Mononuclear cell (primary cell): ENCODE measurements around the gene HSF2BP. TPM values are rescaled to one million over a fixed set of nuclear protein-coding genes. Genes with fewer than 3 reads are reported as not detected.
"Not testable (repeated sequence)": the region's sequence is repeated elsewhere in the genome, so short reads cannot be mapped to it uniquely, and the experiment has no call there.

Experiments
- H3K27me3 ChIP-seq: 2 replicates; pipeline ENCODE4 v1.6.0; 2011; ENCODE audit warnings: low read length, control low read depth; ENCODE audit not compliant: insufficient read depth
- H3K4me1 ChIP-seq: 2 replicates; pipeline ENCODE4 v1.5.1; 2011; ENCODE audit warnings: mild to moderate bottlenecking, low read length, control low read depth; ENCODE audit not compliant: insufficient read depth
- H3K4me3 ChIP-seq: 2 replicates; pipeline ENCODE4 v1.5.1; 2011; ENCODE audit warnings: mild to moderate bottlenecking, low read length, moderate library complexity
- H3K9me3 ChIP-seq: 2 replicates; pipeline ENCODE4 v1.5.1; 2011; ENCODE audit warnings: low read depth, mild to moderate bottlenecking, control low read depth, low read length
- total RNA-seq: library from RNA; depleted of rRNA; stranded (reverse); fragments of >200 nt; gene quantifications from one replicate; pipeline ENCODE4 v1.2.3, GENCODE V29; 2012

HSF2BP gene
- total RNA-seq: 0.42 TPM

DNA sequence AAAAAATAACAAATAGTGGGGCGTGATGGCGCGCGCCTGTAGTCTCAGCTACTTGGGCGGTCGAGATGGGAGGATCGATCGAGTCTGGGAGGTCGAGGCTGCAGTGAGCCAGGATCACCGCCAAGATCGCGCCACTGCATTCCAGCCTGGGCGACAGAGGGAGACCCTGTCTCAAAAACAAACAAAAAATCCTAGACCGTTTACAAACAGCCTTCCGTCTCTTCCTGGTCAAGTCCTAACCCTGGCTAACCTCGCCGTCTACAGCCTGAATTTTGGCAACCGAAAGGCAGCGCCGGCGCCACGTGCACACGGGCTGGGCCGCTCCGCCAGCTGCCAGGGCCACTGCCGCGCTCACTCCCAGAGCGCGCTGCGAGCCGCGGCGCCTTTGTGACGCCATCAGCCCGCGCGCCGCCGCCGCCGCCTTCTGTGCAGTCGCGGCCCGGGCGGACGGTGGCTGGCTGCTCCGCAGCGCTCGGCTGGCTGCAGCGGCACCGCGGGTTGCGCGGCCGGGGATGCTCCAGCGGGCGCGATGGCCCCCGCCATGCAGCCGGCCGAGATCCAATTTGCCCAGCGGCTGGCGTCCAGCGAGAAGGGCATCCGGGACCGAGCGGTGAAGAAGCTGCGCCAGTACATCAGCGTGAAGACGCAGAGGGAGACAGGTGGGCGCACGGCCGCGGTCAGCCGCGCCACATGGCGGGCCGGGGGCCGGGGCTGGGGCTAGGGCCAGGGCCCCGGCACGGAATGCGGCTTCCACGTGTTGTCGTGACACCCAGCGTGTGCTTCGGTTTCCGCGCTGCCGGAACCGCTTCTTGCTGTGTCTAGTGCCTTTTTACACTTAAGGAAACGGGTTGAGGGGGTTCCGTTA lies at the start of gene HSF2BP, which contains the start of gene RRP1B:
HSF2BP (minus strand) TSS at position 353 of the 865 bp plus-strand sequence. CDS start 1,392 bp downstream, outside the sequence.
RRP1B (plus strand) TSS at position 425 of the 865 bp plus-strand sequence; CDS start at position 530, 105 bp downstream.
- H3K4me1 ChIP-seq: peaks cover 46% of the 10 kb centered on the region

DNA sequence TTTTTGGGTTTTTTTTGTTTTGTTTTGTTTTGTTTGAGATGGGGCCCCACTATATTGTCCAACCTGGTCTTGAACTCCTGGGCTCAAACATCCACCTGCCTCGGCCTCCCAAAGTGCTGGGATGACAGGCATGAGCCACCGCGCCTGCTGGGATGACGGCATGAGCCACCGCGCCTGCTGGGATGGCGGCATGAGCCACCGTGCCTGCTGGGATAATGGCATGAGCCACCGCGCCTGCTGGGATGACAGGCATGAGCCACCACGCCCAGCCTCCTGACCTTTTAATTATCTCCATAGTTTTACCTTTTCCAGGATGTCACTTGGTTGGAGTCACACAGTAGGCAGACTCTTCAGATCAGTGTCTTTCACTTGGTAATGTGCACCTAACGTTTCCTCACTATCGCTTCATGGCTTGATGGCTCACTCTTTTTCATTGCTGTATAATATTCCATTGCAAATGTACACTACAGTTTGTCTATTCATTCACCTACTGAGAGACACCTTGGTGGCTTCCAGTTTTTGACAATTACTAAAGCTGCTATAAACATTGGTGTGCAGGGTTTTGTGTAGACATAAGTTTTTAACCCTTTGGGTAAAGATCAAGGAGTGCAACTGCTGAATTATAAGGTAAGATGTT lies 49.6 kb upstream of the HSF2BP start:
- no peaks in the 10 kb centered on the region for H3K9me3 ChIP-seq
- peaks cover 6% of the 10 kb centered on the region for H3K4me1 ChIP-seq
- no peaks in the 10 kb centered on the region for H3K27me3 ChIP-seq
- H3K4me3 ChIP-seq: no peak overlapping the region

More for the DNA sequence above, at the start of gene HSF2BP, which contains the start of gene RRP1B:
- no peaks in the 10 kb centered on the region for H3K9me3 ChIP-seq
- no peaks in the 10 kb centered on the region for H3K27me3 ChIP-seq
- H3K4me3 ChIP-seq: peak within 1 kb of the TSS; percentile 79

DNA sequence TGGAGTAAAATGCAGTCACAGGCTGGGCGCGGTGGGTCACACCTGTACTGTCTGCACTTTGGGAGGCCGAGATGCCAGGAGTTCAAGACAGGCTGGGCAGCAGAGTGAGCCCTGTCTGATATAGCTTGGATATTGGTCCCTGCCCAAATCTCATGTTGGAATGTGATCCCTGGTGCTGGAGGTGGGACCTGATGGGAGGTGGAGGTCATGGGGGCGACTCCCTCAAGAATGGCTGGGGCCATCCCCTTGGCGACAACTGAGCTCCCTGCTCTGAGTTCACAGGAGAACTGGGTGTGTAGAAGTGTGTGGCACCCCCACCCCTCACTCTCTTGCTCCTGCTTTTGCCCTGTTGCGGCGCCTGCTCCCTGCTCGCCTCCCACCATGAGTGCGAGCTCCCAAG lies 48.2 kb upstream of the HSF2BP start:
- peaks cover 15% of the 10 kb centered on the region for H3K4me1 ChIP-seq

DNA sequence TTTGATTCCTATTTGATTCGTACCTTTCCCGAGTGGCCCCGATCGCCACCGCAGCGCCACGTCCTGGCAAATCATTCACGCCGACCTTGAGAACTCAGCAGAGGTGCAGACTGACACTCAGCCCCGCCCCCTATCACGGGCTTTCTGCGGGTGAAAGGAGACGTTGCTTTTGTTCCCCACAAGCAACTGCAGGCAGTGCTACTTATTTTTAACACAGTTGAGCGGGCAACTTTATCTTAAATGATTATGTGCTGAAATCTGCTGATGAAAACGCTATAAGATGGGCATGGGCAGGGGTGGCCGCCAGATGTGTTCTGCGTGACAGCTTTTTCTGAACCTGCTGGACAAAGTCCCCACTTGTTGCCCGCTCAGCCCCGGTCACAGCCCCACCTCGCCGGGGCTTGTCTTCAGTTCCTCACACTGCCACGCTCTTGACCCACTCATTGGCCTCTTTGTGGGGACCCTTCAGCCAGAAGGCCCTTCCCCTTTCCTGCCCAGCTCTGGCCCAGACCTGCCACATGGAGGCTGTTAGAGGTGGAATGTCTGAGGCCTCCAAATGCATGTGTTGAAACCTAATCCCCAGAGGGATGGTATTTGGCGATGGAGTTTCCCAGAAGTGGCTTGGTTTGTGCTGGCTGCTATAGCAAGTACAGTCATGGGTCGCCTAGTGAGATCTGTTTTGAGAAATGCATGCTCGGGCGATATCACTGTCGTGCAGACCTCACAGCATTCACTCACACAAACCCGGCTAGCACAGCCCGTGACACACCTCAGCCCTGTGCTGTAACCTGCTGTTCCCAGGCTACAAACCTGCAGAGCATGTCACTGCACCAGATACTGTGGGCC lies 44.0 kb upstream of the HSF2BP start:
- H3K9me3 ChIP-seq: no peaks in the 10 kb centered on the region
- H3K4me3 ChIP-seq: no peak overlapping the region
- H3K4me1 ChIP-seq: peaks cover 13% of the 10 kb centered on the region
- H3K27me3 ChIP-seq: no peaks in the 10 kb centered on the region

More for the DNA sequence above, 48.2 kb upstream of the HSF2BP start:
- H3K4me3 ChIP-seq: no peak overlapping the region
- H3K27me3 ChIP-seq: no peaks in the 10 kb centered on the region
- H3K9me3 ChIP-seq: no peaks in the 10 kb centered on the region

DNA sequence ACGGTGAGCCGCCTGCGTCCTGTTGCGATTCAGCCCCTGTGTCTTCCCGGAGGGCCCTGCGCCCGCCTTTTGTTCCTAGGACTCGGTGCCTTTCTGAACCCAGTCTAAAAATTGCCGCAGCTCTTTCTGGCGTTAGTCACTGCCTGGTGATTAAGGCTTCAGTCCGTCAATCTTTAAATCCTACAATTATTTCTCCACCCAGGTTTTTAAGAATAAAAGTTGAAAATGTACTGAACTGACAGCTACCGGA lies 43.4 kb upstream of the HSF2BP start:
- peaks cover 13% of the 10 kb centered on the region for H3K4me1 ChIP-seq
- H3K4me3 ChIP-seq: no peak overlapping the region
- no peaks in the 10 kb centered on the region for H3K9me3 ChIP-seq
- no peaks in the 10 kb centered on the region for H3K27me3 ChIP-seq

DNA sequence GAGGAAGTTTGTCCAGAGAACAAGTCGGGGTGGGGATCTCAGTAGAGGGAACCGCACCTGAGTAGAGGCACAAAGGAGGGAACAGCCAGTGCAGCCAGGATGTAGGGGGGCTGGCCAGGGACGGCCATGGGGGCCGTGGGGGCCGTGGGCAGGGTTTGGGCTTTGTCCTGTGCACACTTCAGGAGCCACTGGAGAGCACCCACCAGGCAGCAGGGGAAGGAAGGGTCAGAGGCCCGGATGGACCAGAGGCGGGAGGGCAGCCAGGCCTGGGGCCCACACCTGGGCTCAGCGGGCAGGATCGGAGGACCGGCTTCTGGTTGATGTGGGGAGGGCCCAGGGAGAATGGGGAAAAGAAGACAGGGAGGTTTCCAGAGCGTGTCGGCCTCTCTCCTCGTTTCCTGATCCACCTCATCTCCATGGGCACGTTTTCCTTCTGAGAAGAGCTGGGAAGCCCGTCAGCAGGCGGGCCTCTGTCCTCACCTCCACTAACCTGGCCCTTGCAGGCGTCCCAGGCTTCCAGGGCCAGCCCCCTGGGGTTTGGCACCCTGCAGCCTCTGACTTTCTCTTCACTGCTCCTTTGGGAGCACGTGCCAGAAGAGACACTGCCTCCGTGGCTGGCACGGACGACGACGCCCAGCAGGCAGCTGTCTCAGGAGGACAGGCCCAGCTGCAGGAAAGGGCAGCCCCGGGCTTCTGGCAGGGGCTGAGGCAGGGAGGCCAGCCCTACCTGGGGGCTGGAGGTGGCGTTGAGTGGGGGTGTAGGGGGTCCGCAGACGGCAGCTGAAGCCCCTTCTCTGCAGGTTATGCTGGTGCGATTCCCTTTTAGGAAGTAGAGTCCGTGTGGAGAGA lies 42.9 kb upstream of the HSF2BP start:
- Histone ChIP-seq H3K27me3 (no peaks in the 10 kb centered on the region), H3K9me3 (no peaks in the 10 kb centered on the region), H3K4me1 (peaks cover 13% of the 10 kb centered on the region), H3K4me3 (no peak overlapping the region)

DNA sequence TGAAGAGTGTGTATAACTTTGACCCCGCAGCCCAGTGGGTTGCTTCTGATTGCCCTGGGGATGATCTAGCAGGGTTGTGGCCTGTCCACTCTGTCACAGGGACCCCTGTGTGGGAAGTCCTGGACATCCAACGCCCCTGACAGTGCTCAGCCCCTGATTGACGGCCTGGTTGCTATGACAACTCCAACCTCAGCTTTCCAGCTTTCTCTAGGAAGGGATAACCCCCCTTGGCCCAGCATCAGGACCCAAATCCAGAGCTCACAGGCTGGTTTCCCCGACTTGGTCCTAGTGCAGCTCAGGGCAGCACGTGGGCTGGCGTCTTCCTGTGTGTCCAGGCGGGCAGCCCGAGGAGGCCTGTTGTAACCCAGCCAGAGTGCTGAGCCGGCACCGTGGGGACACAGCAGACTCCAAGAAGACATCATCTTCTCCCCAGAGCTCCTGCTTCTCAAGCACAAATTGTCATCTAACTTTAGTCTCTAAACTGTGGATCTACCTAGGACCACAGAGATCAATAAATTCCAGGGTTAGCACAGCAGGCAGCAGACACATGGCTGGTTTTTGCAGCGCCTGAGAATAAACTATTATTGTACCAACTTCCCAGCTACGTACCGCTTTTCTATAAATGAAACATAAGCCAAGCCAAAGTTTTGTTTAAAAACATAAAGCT lies 40.8 kb upstream of the HSF2BP start:
- Histone ChIP-seq H3K4me3 (no peak overlapping the region), H3K9me3 (no peaks in the 10 kb centered on the region)

DNA sequence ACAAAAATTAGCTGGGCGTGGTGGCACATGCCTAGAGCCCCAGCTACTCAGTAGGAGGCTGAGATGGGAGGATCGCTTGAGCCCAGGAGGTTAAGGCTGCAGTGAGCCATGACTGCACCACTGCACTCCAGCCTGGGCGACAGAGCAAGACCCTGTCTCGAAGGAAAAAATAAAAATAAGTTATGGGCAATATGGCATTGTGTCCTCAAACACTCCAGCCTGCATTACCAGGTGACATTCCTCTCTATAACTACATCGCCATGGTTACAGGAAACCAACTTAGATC lies 40.1 kb upstream of the HSF2BP start:
- H3K9me3 ChIP-seq: not testable (repeated sequence)

More for the DNA sequence above, 40.8 kb upstream of the HSF2BP start:
- Histone ChIP-seq H3K27me3 (no peaks in the 10 kb centered on the region), H3K4me1 (peaks cover 13% of the 10 kb centered on the region)

DNA sequence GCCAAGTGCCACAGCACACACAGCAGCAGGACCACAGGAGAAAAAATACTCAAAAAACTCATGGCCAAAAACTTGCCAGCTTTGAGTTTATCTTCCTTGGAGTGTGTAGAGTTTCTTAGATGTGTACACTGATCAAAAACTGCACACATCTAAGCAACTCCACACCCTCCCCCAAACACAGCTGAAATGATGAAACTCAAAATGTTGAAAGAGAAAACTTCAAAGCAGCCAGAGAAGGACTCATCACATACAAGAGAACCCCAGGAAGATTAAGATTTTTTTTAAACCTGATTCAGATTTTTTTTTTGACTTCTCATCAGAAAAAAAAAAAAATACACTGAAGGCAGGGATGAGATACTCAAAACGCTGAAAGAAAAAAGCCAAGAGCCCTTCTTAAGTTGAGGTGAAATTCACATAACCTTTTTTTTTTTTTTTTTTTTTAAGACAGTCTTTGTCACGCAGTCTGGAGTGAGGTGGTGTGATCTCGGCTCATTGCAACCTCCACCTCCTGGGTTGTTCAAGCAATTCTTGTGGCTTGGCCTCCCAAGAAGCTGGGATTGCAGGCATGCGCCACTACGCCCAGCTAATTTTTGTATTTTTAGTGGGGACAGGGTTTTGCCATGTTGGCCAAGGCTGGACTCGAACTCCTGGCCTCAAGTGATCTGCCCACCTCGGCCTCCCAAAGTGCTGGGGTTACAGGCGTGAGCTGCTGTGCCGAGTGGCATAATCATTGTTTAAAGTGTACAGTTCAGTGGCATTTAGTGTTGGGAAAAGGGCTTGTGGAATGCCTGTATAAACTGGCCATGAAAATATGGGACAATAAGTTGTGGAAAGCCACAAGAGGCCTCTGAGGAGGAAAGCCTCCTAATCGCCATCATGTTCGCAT lies 38.7 kb upstream of the HSF2BP start:
- no peaks in the 10 kb centered on the region for H3K9me3 ChIP-seq
- no peak overlapping the region for H3K4me3 ChIP-seq
- no peaks in the 10 kb centered on the region for H3K27me3 ChIP-seq
- peaks cover 9% of the 10 kb centered on the region for H3K4me1 ChIP-seq

More for the DNA sequence above, 40.1 kb upstream of the HSF2BP start:
- H3K27me3 ChIP-seq, H3K4me3 ChIP-seq: not testable (repeated sequence)
- peaks cover 13% of the 10 kb centered on the region for H3K4me1 ChIP-seq

DNA sequence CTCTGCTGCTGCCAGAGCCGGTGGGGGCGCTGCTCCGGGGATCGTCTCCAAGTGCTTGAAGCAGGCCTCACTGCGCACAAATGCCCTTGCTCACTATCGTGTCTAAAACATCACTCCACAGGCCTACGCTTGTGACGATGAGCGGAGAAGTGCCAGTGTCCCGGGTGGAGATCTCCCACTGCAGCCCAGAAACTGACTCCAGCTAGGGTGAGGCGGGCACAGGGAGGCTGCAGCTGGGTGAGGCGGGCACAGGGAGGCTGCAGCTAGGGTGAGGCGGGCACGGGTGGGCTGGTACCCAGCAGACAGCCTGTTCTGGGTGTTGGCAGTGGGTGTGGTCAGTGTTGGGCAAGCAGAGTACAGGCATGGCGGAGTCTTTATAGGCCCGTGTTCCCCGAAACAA lies 36.9 kb upstream of the HSF2BP start:
- no peak overlapping the region for H3K4me3 ChIP-seq
- H3K9me3 ChIP-seq: no peaks in the 10 kb centered on the region
- no peaks in the 10 kb centered on the region for H3K4me1 ChIP-seq
- H3K27me3 ChIP-seq: no peaks in the 10 kb centered on the region

DNA sequence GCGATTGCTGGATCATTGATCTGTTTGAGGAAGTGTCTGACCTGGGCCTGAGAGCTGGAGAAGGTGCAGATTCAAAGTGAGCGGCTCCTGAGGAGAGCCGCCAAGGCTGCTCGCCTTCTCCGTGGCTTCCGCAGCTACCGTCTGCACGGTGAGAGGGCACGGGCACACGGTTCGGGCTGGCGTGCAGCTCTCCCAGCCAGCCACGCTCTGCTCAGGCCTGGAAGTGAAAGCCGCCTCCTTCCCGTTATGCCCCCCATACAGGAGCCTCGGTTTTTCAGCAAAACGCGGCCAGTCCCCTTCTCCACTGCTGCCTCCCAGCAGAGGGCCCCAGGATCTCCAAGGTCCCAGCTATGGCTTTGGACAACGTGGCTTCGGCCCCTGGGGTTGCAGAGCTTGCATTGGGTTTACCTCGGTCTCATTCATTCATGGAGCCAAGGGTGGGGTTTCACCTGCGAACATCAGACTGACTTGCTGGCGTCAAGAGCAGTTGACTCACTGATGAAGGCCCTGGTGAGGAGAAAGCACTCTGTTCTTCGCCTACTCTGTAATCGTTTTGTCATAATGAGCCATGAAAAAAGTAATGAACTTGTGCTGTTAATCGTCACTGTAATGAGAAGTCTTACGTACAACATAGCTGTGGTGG lies 35.3 kb upstream of the HSF2BP start:
- H3K4me1 ChIP-seq: no peaks in the 10 kb centered on the region
- H3K9me3 ChIP-seq: no peaks in the 10 kb centered on the region
- no peak overlapping the region for H3K4me3 ChIP-seq
- no peaks in the 10 kb centered on the region for H3K27me3 ChIP-seq

DNA sequence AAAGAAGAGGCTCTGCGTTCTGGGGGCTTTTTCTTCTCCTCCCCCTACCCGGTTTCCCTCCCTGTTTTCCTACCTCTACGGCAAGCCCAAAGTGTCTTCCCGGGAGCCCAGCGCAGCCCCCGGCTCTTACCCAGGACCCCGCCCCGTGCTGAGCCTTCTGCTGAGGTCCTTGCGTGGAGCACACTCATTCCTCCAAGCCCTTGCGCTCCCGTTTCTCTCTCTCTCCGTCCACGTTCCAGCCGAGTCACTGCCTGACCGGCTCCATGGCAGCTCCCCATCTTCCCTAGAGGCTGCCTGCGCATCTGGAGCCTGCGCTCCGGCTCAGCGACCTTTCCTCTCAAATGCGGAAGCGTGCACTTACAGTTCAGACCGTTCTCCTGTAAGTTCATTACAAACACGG lies 34.7 kb upstream of the HSF2BP start:
- Histone ChIP-seq H3K4me1 (no peaks in the 10 kb centered on the region), H3K4me3 (no peak overlapping the region), H3K27me3 (no peaks in the 10 kb centered on the region), H3K9me3 (no peaks in the 10 kb centered on the region)

DNA sequence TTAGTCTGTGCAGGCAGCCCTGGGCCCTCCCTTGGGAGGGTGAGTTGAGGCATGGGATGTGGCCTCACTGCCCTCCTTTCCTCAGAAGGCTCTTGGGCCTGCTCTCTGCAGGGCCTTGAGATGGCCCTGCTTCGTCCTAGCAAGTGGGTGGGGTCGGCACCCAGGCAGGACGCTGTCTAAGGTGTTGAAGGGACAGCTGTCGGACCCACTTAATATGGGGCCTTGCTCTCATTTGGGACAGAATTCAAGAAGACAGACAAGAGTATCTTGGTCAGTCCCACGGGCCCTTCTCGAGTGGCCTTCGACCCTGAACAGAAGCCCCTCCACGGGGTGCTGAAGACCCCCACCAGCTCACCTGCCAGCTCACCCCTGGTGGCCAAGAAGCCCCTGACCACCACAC lies 33.7 kb upstream of the HSF2BP start:
- H3K4me3 ChIP-seq: no peak overlapping the region
- H3K9me3 ChIP-seq: no peaks in the 10 kb centered on the region
- H3K4me1 ChIP-seq: peaks cover 8% of the 10 kb centered on the region
- no peaks in the 10 kb centered on the region for H3K27me3 ChIP-seq
